ENCODE results near the gene YIPF3.

DNA sequence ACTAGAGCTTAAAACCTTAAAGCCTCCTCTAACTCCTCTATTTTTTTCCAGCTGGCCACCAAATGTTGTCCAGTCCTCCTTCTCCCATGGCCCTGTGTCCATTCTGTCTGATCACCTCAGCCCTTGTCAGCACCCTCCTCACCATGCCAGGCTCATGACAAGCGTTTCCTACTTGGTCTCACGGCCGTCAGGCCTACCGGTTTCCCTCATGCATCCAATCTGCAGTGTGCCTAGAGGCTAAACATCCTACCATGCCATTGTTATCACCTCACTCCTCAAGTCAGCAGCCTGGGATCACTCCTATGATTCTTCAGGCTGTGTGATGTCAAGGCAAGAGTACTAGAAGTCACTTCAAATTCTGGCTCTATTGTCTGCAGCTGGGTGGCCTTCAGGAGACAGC lies 49.0 kb downstream of the YIPF3 start:
- TF ChIP-seq ETV5 (CRISPR knock-in tag; IDR thresholded peaks at IDR 0.05; ENCODE audit: low read depth) = no peak
- TF ChIP-seq STAT5B (CRISPR knock-in tag; IDR thresholded peaks at IDR 0.05) = no peak
- no peak for TF ChIP-seq ZNF407 (IDR thresholded peaks at IDR 0.05; ENCODE audit: low read depth)
- TF ChIP-seq PYGO2 (tag; IDR thresholded peaks at IDR 0.05) = no peak
- TF ChIP-seq, protein P1, sequence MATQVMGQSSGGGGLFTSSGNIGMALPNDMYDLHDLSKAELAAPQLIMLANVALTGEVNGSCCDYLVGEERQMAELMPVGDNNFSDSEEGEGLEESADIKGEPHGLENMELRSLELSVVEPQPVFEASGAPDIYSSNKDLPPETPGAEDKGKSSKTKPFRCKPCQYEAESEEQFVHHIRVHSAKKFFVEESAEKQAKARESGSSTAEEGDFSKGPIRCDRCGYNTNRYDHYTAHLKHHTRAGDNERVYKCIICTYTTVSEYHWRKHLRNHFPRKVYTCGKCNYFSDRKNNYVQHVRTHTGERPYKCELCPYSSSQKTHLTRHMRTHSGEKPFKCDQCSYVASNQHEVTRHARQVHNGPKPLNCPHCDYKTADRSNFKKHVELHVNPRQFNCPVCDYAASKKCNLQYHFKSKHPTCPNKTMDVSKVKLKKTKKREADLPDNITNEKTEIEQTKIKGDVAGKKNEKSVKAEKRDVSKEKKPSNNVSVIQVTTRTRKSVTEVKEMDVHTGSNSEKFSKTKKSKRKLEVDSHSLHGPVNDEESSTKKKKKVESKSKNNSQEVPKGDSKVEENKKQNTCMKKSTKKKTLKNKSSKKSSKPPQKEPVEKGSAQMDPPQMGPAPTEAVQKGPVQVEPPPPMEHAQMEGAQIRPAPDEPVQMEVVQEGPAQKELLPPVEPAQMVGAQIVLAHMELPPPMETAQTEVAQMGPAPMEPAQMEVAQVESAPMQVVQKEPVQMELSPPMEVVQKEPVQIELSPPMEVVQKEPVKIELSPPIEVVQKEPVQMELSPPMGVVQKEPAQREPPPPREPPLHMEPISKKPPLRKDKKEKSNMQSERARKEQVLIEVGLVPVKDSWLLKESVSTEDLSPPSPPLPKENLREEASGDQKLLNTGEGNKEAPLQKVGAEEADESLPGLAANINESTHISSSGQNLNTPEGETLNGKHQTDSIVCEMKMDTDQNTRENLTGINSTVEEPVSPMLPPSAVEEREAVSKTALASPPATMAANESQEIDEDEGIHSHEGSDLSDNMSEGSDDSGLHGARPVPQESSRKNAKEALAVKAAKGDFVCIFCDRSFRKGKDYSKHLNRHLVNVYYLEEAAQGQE (IDR thresholded peaks at IDR 0.05; ENCODE audit: borderline replicate concordance) = no peak
- TF ChIP-seq, protein P1 (CRISPR knock-in tag; IDR thresholded peaks at IDR 0.05; ENCODE audit: low read depth) = no peak
- TF ChIP-seq CBX5 (IDR thresholded peaks at IDR 0.05; ENCODE audit: borderline replicate concordance, low read depth) = no peak
- TF ChIP-seq CBFB (CRISPR knock-in tag; IDR thresholded peaks at IDR 0.05) = no peak
- TF ChIP-seq POLR2AphosphoS5 (IDR thresholded peaks at IDR 0.05; ENCODE audit: control insufficient read depth, insufficient read depth, low read depth, low read length) = no peak
- TF ChIP-seq EP300 (IDR thresholded peaks at IDR 0.05; ENCODE audit: low read length) = no peak
- TF ChIP-seq ZNF274 (IDR thresholded peaks at IDR 0.05; ENCODE audit: borderline replicate concordance, low read depth, low read length) = no peak
